Nephron (organoid): Measurements from ENCODE around the gene INO80C.
A peak's percentile ranks its signal among the peaks of the same experiment; 100 is the strongest.

Experiments used
- H3K27ac Mint-ChIP-seq, 3 experiments: 2 replicates each; pipeline ENCODE4 v1.8.0; 2020; ENCODE audit warnings: mixed read lengths in 3 of 3, mild to moderate bottlenecking in 2 of 3, moderate library complexity in 1 of 3
- H3K27me3 Mint-ChIP-seq: 2 replicates; pipeline ENCODE4 v1.8.0; 2021; ENCODE audit warnings: low read depth, mild to moderate bottlenecking, moderate library complexity, mixed read lengths
- H3K36me3 Mint-ChIP-seq: 2 replicates; pipeline ENCODE4 v1.8.0; 2020; ENCODE audit warnings: low read depth, mixed read lengths
- H3K4me1 Mint-ChIP-seq: 2 replicates; pipeline ENCODE4 v1.8.0; 2020; ENCODE audit warnings: mixed read lengths
- H3K4me3 Mint-ChIP-seq, 3 experiments: 2 replicates each; pipeline ENCODE4 v1.8.0; 2020; ENCODE audit warnings: mild to moderate bottlenecking in 3 of 3, mixed read lengths in 3 of 3, moderate library complexity in 2 of 3
- H3K9me3 Mint-ChIP-seq: 2 replicates; pipeline ENCODE4 v1.8.0; 2020; ENCODE audit warnings: mixed read lengths
- CTCF ChIP-seq, 3 experiments: fragments of 200-600 bp; sonication (generic); IDR thresholded peaks; one replicate each; pipeline ENCODE4 v1.5.0; 2021; ENCODE audit warnings: antibody characterized with exemption in 3 of 3; ENCODE audit not compliant: unreplicated experiment in 3 of 3

The INO80C gene

GRCh38 chr18:35497370-35498197, at the start of gene INO80C:
Gene INO80C (minus strand): TSS chr18:35497960. CDS start chr18:35497874, 86 bp downstream.
- Mint-ChIP-seq H3K27ac (peak within 1 kb of the TSS; percentile 99), H3K27me3 (no peaks in the 10 kb centered on the region)
- no peak for TF ChIP-seq CTCF (IDR thresholded peaks at IDR 0.05; ENCODE audit: unreplicated experiment in 3 of 3)

GRCh38 chr18:35547008-35547605, 49.3 kb upstream of the INO80C start:
- Mint-ChIP-seq H3K27me3 (no peaks in the 10 kb centered on the region), H3K4me1 (no peaks in the 10 kb centered on the region), H3K27ac (no peak overlapping the region), H3K36me3 (no peaks in the 10 kb centered on the region), H3K9me3 (no peaks in the 10 kb centered on the region), H3K4me3 (no peak overlapping the region)
- TF ChIP-seq CTCF (IDR thresholded peaks at IDR 0.05; ENCODE audit: unreplicated experiment in 3 of 3) = no peak

More at GRCh38 chr18:35497370-35498197, at the start of gene INO80C:
- H3K36me3 Mint-ChIP-seq = no peaks in the 10 kb centered on the region
- H3K4me1 Mint-ChIP-seq = peaks cover 22% of the 10 kb centered on the region
- no peaks in the 10 kb centered on the region for H3K9me3 Mint-ChIP-seq
- peak within 1 kb of the TSS; percentile 93 to 95 (median 95) for H3K4me3 Mint-ChIP-seq

GRCh38 chr18:35542356-35542755, 44.6 kb upstream of the INO80C start:
- Mint-ChIP-seq H3K27me3 (no peaks in the 10 kb centered on the region), H3K9me3 (peaks cover 3% of the 10 kb centered on the region), H3K27ac (no peak overlapping the region), H3K4me3 (no peak overlapping the region), H3K36me3 (no peaks in the 10 kb centered on the region), H3K4me1 (no peaks in the 10 kb centered on the region)
- TF ChIP-seq CTCF (IDR thresholded peaks at IDR 0.05; ENCODE audit: unreplicated experiment in 3 of 3) = no peak

GRCh38 chr18:35535297-35535696, 37.5 kb upstream of the INO80C start:
- H3K9me3 Mint-ChIP-seq = peaks cover 22% of the 10 kb centered on the region
- no peaks in the 10 kb centered on the region for H3K4me1 Mint-ChIP-seq
- peaks cover 4% of the 10 kb centered on the region for H3K27me3 Mint-ChIP-seq
- no peak overlapping the region for H3K27ac Mint-ChIP-seq
- no peak overlapping the region for H3K4me3 Mint-ChIP-seq
- no peaks in the 10 kb centered on the region for H3K36me3 Mint-ChIP-seq
- no peak for TF ChIP-seq CTCF (IDR thresholded peaks at IDR 0.05; ENCODE audit: unreplicated experiment in 3 of 3)

- no peak for TF ChIP-seq CTCF (IDR thresholded peaks at IDR 0.05; ENCODE audit: unreplicated experiment in 3 of 3)
- Mint-ChIP-seq H3K9me3 (peaks cover 22% of the 10 kb centered on the region), H3K27ac (no peak overlapping the region), H3K27me3 (peaks cover 4% of the 10 kb centered on the region), H3K36me3 (no peaks in the 10 kb centered on the region), H3K4me1 (no peaks in the 10 kb centered on the region), H3K4me3 (no peak overlapping the region)
These were observed 36.2 kb upstream of the INO80C start for GRCh38 chr18:35533916-35534405.
